ENCODE results near the gene SLC6A6.

The SLC6A6 gene

DNA sequence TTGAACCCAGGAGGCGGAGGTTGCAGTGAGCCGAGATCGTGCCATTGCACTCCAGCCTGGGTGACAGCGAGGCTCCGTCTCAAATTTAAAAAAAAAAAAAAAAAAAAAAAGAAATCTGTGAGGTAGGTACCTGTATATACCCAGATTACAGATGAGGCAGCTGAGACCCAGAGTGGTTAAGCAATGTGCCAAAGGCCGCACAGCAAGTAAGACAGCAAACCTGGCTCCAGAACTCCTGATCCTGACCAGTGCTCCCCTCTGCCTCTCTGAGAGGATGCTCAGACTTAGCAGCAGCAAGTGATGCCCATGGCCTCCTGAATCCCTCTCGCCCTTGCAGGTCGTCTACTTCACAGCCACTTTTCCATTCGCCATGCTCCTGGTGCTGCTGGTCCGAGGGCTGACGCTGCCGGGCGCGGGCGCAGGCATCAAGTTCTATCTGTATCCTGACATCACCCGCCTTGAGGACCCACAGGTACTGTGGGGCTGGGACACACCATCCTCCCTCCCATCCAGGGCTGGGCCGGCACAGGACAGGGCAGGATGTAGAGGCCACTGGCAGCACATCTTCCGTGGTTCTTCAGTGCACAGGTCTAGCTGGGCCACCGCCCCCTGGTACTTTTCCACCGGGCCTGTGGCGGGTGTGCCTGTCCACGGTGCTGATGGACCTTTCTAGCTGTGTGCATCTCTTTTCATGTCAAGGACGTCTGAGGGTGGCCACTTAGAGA, 63.9 kb downstream of the SLC6A6 start:
- DNase-seq (ENCODE audit: low read depth in 2 of 2), result no peak

DNA sequence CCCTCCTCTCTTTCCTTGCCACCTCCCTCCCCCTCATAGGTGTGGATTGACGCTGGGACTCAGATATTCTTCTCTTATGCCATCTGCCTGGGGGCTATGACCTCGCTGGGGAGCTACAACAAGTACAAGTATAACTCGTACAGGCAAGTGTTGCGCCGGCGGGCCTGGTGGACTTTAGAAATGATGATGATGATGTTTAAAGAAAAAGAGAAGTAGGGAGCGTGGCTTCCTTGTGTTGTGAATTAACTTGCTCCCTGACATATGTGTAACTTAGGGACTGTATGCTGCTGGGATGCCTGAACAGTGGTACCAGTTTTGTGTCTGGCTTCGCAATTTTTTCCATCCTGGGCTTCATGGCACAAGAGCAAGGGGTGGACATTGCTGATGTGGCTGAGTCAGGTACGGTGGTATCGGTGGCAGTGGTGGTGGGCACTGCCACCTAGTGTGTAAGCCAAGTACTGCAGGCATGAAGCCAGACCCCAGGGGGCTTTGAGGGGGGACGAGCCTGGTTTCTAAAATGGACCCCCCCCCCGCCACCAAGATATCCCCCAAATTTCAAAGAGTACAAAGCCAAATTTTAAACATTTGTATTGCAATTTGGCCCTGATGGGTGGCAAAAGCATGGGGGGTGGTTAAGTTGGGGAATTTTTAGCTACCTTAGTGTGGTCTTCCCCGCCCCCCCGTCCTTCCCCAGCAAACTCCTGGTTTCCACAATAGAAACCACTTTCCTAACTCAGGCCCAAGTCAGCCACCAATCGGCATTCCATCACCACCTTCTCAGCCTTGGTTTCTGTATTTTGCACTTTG, 65.6 kb downstream of the SLC6A6 start:
- DNase-seq (ENCODE audit: low read depth in 2 of 2), result no peak

DNA sequence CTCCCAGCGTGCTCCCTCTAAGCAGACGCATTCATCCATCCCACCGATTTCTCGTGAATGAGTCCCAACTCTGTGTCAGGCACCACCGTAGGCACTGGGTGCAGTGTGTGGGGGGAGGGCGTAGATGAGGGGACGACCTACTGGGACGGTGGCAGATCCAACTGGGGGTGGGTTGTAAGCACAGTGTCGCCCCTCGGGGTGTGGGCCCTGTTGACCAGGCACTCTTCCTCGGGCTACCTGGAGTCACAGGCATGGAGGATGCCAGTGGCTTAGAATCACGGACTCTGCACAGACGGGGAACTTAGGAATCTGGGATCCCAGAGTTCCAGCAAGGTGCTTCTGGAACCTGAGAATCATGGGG, 66.2 kb downstream of the SLC6A6 start:
- no peak for DNase-seq (ENCODE audit: low read depth in 2 of 2)

DNA sequence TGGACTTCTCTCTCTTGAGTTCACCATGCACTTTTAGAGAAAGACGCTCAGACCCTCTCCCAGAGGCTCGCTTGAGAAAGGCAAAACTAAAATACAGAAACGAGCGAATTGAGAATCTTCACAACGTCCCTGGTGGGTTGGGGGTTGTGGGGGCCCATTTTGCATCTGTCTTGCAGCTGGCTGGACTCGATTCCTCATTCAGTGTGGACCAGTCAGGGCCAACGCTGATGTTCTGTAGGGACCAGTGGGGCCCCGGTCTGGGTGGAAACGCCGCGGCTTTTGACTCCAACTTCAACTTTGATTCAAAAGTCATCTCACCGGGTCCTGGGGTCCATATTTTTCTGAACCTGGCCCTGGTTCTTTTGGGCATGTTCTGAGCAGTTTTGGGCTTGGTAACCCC, 68.1 kb downstream of the SLC6A6 start:
- no peak for DNase-seq (ENCODE audit: low read depth in 2 of 2)

DNA sequence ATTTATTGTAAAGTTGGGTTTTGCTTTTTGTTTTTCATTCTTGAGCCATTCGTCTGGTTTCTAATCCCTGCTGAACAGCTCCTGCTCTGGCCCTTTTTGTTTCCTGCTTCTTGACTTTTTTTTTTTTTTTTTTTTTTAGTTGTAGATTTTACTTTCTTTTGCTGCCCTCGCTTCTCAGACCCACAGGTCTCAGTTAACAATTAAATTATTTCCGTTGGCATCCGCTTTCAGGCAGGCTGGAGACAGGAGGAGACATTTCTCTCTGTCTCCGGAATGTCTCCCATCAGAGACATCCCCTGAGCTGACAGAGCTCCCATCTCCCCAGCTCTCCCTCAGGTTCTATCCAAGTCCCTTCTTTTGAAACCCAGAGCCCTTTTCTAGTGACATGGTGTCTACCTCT, 68.6 kb downstream of the SLC6A6 start:
- no peak for DNase-seq (ENCODE audit: low read depth in 2 of 2)

DNA sequence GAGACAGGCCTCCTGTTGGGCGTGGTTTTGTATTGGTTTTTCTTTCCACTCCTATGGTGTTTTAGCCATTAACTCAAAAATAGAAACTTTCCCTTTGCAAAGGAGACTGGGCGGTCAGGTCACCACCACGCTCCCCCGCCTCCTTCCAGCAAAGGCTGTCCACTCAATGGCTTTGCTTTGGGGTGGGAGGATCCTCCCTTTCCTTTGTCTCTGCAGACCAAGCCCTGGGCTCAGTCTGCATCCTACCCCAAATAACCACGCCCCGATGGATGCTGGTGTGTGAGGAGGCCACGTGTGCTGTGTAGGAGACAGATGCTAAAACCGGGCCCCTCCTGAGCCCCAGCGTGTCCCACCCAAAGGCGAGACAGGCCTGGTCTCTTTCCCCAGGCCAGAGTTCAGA, 69.3 kb downstream of the SLC6A6 start:
- DNase-seq (ENCODE audit: low read depth in 2 of 2), result no peak

DNA sequence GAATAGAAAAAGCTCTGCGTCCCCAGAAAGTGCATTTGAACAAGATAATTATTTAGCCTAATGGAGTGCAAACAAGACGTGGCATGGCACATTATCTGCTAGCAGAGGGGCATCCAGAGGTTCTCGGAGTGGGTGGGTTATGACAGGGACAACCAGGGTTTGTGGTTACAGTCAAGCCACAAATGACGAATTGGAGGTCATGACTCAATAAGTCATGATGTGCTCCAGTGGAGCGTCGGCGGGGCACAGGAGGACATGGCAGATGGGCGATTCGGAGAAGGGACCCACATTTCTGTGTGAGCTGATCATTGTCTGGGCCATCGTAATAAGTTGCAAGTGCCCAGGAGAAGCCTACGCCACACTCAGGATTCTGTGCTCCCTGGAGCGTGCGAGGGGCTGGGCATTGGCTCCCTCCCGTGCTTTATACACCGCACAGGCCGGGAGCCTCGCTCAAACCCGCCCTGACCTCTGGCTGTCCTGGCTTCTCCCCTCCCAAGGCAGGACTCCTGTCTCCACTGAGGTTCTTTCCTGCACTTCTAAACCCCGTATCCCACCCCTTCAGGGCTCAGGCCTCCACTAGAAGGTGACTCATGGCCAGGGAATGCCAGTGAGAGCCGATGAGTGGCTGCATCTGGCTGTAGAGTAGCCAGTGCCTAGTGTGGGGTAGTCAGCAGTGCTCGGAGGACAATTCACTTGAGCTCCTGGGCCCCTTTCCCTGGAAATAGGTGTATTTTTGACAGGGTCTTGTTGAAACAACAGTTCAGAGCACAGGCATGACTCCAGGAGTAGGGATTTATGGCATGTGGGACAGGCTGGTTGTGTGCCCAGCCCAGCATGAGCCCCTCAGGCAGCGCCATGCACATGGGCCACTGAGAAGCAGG, 70.3 kb downstream of the SLC6A6 start:
- peak; percentile 62 to 66 for DNase-seq (ENCODE audit: low read depth in 2 of 2)

DNA sequence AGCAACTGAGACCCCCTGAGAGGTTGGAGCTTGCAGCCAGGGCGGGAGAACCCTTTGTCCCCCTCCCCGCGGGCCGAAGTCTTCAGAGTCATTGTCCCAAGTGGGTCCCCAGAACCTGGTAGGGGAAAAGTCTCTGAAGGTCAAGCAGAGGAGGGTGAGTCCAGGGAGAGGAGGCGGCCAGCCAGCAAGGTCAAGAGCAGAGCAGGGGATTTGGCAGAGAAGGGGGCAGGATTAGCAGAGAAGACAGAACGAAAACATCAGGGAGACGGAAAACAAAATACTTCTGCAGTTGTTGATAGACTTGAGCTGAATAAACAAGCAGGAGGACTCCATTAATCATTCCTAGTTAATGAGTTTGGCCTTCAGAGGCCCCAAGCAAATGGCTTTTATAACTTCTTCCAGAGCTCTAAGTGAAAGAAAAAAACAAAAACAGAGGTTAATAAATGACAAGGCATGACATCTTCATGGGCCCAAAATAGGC, 71.0 kb downstream of the SLC6A6 start:
- no peak for DNase-seq (ENCODE audit: low read depth in 2 of 2)

DNA sequence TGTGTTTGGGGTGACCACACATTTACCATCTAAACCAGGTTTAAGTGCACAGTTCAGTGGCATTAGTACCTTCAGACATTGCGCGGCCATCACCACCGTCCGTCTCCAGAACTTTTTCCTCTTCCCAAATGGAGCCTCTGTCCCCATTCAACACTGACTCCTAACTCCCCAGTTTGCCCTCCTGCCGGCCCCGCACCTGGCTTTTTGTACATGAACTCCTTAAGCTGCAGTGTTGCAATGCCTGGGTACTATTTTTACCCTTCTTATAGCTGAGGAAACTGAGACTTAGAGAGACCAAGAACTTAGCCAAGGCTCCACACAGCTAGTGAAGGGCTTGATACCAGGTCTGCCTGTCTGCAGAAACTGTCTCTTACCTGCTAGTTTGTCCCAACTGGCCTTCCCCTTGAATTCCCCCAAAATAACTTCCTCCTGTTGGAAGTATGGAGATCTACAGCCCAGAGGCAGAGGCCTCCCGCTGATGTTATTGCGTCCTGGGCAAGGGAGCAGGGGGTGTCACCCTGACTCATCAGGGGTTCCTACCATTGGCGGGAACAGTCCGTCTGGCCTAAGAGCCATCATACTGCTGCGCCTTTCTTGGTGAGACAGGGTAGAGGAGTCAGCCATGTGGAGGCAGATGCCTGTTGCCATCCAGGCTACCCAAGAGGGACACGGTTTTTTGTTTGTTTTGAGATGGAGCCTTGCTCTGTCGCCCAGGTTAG, 72.1 kb downstream of the SLC6A6 start:
- DNase-seq (ENCODE audit: low read depth in 2 of 2), result no peak

DNA sequence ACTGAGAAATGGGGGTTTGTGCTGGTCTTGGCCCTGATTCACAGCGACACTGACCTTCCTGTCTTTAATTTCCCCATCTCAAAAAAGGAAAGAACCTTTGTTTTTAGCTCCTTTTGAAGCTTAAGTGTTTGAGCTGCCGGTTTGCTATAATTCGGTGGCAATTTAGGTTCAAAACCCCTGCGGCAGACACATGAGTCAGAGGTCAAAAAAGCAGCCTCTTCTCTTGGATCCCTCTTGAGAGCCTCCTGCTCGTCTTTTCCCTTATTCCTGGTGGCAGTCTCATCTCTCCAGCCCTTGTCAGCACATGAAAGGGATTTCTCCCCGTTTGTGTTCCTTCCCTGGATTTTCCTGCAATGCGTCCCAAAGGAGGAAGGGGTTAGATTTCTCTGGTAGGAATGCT, 73.2 kb downstream of the SLC6A6 start:
- DNase-seq (ENCODE audit: low read depth in 2 of 2), result no peak

DNA sequence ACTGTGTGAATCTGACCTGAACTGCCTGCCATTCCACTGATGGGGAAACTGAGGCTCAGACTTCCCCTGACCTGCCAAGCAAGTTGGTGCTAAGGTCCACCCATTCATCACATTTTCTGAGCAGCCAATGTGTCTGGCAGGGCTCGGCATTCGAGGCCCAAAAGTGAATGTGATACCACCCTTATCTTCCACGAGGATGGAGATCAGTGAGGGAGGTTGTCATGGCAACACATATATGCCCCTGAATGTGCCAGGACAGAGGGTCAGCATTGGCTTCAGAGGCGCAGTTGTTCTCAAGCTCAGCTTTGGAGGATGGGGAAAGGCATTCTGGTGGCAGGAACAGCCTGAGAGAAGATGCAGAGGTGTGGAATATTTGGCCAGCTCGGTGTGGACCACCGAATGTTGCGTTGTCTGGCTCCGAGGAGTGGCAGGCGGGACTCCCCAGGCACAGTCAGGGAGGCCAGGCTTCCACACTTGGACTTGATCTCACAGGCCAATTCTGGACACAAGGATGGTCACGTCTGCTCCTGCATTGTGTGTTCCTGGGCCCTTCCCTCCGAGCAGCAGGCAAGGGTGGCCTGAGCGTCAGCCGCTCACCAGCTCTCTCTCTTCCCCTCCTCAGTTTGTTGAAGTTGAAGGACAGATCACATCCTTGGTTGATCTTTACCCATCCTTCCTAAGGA, 74.3 kb downstream of the SLC6A6 start:
- DNase-seq (ENCODE audit: low read depth in 2 of 2), result no peak

DNA sequence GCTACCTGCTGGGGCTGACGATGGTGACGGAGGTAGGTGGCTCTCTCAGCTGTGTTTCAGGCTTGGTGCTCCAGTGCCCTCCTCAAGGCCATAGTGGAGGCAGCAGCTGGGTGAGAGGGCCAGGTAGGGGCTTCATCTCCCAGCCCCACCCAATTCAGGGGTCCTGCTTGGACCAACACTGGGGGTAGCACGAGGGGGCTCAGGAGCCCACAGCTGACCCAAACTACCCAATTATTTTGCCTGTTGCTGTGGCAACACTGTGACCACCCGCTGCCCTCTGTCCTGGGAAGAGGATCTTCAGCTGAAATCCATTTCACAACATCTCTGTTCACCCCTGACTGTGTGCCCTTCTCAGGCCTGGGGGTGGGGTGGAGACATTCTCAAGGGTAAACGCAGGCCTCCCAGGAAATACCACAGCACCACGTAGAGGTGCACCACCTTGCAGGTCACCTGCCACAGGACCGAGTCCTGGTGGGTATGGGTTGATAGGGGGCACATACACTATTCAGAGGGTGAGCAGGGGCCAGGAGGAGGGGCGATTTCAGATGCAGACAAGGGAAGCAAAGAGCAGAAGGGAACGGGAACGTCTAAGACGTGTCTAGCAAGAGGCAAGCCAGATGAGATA, 75.0 kb downstream of the SLC6A6 start:
- no peak for DNase-seq (ENCODE audit: low read depth in 2 of 2)

DNA sequence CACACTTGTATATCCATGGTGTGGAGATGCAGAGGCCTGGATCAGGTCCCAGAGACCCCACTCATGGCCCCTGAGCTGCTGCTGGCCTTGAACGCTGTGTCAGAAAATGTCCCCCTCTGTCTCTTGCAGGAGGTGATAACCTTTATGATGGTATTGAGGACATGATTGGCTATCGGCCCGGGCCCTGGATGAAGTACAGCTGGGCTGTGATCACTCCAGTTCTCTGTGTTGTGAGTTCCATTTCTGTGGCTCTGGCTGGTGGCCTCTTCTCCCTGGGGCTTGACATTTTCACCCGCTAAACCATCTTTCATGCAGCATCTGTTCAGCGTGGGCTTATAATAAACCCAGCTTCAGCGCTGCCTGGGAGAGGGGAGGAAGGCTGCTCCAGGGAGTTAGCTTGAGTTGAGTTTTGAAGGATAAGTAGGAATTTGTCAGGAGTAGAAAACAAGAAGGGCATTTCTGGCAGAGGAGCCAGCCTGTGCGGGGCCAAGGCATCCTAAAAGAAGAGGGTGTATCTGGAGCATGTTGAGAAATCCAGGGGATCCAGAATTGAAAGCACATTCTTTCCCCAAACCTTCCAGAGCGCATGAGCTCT, 76.6 kb downstream of the SLC6A6 start:
- DNase-seq (ENCODE audit: low read depth in 2 of 2), result no peak

DNA sequence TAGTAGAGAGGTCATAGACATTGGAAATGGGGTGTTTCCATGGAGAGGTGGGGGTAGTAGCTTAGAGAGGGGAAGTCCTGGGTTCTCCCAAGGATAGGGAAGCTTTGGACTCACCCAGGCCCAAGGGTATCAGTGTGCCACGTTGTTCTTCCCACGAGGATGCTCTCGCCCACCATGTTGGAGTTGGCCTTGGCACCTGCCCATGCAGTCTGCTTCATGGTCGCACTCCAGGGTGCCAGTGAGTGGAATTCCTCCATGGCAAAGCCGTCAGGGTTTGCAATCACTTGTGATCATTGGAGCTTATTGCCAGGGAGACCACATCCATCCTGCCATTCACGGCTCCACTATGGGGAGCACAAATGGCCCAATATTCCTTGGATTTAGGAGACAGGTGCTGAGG, 77.2 kb downstream of the SLC6A6 start:
- no peak for DNase-seq (ENCODE audit: low read depth in 2 of 2)

DNA sequence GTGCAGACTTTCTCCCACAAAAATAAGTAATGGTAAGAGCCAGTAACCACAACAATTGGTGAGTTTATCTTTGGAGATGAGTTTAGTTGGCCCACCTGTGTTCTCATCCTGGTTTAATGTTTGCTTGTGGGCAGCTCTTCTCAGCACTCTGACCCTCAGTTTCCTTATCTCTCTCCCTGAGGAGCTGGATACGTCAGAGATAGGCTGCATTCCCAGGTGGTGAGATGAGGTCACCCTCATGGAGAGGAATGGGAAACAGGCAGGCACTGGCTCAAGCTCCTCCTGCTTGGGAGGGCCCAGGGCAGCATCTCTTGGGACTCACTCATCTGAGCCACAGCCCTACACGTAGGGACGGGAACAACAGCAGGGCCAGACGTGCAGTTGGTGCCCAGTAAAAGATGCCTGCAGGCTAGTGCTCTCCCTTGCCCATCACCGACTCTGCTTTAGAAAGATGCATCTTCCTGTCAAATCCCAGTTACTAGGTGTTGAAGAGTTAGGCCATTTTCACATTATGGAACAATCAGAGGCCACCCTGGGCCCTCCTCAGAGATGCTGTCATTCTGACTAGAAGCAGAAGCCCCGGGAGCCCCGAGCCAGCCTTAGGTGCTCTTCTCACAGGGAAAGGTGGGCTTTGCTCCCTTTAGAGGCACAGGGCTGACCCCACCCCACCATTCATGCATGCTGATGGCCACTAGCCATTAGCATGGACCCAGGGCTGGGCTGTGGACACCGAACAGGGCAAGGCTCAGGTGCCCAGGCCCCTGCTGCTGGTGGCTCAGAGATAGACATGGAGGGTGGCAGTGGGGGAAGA, 78.0 kb downstream of the SLC6A6 start:
- DNase-seq (ENCODE audit: low read depth in 2 of 2), result no peak

DNA sequence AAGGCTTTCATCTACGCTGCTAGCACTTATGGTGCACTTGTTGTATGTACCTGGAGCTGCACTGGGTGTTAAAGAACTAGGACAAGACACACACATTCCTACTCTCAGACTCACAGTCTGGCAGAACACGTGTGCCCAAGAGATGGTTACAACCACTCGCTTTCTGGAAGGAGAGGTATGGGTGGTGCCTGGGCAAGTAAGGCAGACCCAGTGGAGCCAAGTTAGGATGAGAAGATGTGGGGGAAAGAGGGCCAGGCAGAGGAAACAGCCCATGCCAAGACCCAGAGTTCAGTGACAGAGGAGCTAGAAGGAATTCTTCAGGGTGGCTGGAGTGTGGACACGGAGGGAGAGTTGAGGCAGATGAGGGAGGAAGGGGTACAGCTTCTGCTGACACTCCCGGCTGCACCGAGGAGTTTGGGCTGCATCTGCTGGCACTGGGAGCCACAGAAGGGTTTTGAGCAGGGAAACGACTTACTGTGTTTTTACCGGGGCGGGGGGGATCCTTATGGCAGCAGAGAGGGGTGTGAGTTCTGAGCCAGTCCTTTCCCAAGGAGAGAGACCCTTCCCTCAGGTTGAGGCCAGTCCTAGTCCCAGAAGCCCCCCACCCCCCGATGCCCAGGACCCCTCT, 78.7 kb downstream of the SLC6A6 start:
- no peak for DNase-seq (ENCODE audit: low read depth in 2 of 2)

DNA sequence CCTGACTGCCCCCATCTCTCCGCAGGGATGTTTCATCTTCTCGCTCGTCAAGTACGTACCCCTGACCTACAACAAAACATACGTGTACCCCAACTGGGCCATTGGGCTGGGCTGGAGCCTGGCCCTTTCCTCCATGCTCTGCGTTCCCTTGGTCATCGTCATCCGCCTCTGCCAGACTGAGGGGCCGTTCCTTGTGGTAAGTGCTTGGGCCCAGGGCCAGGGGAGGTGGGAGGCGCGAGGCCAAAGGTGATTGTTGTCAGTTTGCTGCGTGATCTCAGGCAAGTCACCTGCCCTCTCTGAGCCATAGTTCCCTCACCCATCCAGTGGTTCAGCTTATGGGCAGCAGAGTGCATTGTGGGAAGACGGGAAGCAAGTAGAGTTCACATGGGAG, 79.2 kb downstream of the SLC6A6 start:
- DNase-seq (ENCODE audit: low read depth in 2 of 2), result no peak

DNA sequence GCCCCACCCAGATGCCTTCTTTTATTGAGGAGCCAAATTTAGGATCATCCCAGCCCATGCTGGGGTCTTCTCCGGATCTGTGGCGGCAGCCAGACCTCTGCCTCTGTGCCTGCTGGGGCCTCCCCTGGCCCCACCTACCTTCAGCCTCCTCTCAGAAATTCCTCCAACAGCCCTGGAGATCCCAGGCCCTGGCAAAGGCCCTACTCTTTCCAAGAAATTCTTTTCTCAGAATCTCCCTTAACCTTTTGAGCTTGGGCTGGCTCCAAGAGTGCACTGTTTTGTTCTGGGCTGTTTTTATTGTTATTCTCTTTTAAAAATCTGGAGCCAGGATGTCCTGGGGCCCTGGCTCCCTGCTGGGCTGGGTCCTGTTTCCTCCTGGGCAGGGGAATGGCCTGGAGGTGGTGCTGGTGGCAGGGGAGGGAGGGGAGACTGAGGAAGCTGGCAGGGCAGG, 79.9 kb downstream of the SLC6A6 start:
- DNase-seq (ENCODE audit: low read depth in 2 of 2), result no peak

DNA sequence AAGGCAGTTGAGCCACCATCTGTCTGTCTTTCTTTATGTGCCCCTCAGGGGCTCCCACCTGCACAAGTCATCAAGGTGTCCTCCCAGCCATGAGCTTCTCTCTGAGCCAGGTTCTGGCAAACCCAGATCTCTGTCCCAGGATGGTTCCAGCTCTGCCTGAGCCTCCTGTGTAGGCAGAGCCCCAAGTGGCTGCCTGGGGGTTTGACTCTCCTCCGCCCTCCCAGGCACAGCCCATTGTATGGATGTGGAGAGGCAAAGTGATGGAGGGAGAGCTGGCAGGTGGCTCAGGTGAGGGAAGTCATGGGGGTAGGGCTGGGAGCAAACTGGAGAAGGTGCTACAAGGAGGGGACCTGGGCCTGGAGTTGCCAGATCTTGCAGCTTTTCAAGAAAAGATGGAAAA, 80.9 kb downstream of the SLC6A6 start:
- no peak for DNase-seq (ENCODE audit: low read depth in 2 of 2)
